Epidermal melanocyte (primary cell): ENCODE results near the gene B4GALT1.
"Not testable (repeated sequence)": the region's sequence is repeated elsewhere in the genome, so short reads cannot be mapped to it uniquely, and the experiment has no call there.

Experiments
- DNase-seq: peaks from one replicate; pipeline ENCODE4 v3.0.0; 2011; ENCODE audit warnings: low spot score; ENCODE audit not compliant: insufficient read length

The B4GALT1 gene

GRCh38 chr9:33185406-33185805 lies 18.3 kb upstream of the B4GALT1 start:
- no peak for DNase-seq

GRCh38 chr9:33184963-33185362 lies 17.8 kb upstream of the B4GALT1 start:
- DNase-seq, result no peak

- no peak for DNase-seq
Observed at GRCh38 chr9:33182519-33182918, 15.4 kb upstream of the B4GALT1 start.

- no peak for DNase-seq
Observed at GRCh38 chr9:33180526-33181184, 13.5 kb upstream of the B4GALT1 start.

- DNase-seq, result no peak
Observed at GRCh38 chr9:33178972-33179697, 12.0 kb upstream of the B4GALT1 start.

- DNase-seq, result no peak
Observed at GRCh38 chr9:33177639-33178038, 10.5 kb upstream of the B4GALT1 start.

- no peak for DNase-seq
Observed at GRCh38 chr9:33177086-33177485, 9.9 kb upstream of the B4GALT1 start.

- DNase-seq, result no peak
Observed at GRCh38 chr9:33175649-33176325, 8.7 kb upstream of the B4GALT1 start.

- no peak for DNase-seq
Observed at GRCh38 chr9:33172256-33173238, 5.4 kb upstream of the B4GALT1 start.

GRCh38 chr9:33170464-33171415 lies 3.6 kb upstream of the B4GALT1 start:
- DNase-seq, result no peak

GRCh38 chr9:33168941-33169544 lies 1.9 kb upstream of the B4GALT1 start:
- DNase-seq, result no peak

GRCh38 chr9:33167972-33168461 lies 881 bp upstream of the B4GALT1 start:
- DNase-seq, result no peak

- no peak for DNase-seq
Observed at GRCh38 chr9:33166231-33167083, 679 bp downstream of the B4GALT1 start.

- DNase-seq, result no peak
Observed at GRCh38 chr9:33165263-33166151, 1.6 kb downstream of the B4GALT1 start.

- DNase-seq, result not testable (repeated sequence)
Observed at GRCh38 chr9:33164921-33165262, 2.2 kb downstream of the B4GALT1 start.

- DNase-seq, result no peak
Observed at GRCh38 chr9:33164138-33164809, 2.9 kb downstream of the B4GALT1 start.
